ENCODE results near the gene ZC2HC1B.
"Not testable (repeated sequence)": the region's sequence is repeated elsewhere in the genome, so short reads cannot be mapped to it uniquely, and the experiment has no call there.

GRCh38 chr6:143855057-143855456 is 9.2 kb upstream of the ZC2HC1B start:
- not testable (repeated sequence) for TF ChIP-seq EP300 (IDR thresholded peaks at IDR 0.05; ENCODE audit: low read length); USF2 (CRISPR knock-in tag; IDR thresholded peaks at IDR 0.05); RAD21 (CRISPR knock-in tag; conservative IDR thresholded peaks at IDR 0.05 in 1 of 2, IDR thresholded peaks at IDR 0.05 in 1 of 2); SETDB1 (IDR thresholded peaks at IDR 0.05; ENCODE audit: low read length); RCOR1 (IDR thresholded peaks at IDR 0.05; ENCODE audit: borderline replicate concordance in 1 of 2, low read depth in 2 of 2, low read length in 2 of 2)

All from K562 (cell line).